Left lung (tissue), 10 donors: ENCODE results near the gene LTC4S. TPM values are rescaled to one million over a fixed set of nuclear protein-coding genes. Genes with fewer than 3 reads are reported as not detected.

Experiments
- ATAC-seq: fragments of 200-7000 bp; cut with Tn5 transposase; one replicate; pipeline ENCODE4 v1.9.1; 2020; ENCODE audit warnings: moderate library complexity
- DNase-seq, 4 donors: peaks; one replicate each; pipeline ENCODE4 v3.0.0-alpha.2; 2013 to 2020
- H3K27ac ChIP-seq, 2 donors: fragments of 200-600 bp; sonication (generic) in 1 of 2; one replicate each; pipeline versions ENCODE4 v1.5.0 to v1.8.0; 2020 to 2021
- H3K27me3 ChIP-seq, 2 donors: fragments of 200-600 bp; sonication (generic) in 1 of 2; one replicate each; pipeline versions ENCODE4 v1.5.0 to v1.8.0; 2020 to 2021
- H3K36me3 ChIP-seq, 2 donors: fragments of 200-600 bp; sonication (generic) in 1 of 2; one replicate each; pipeline versions ENCODE4 v1.5.0 to v1.8.0; 2020 to 2021
- H3K4me1 ChIP-seq, 2 donors: fragments of 200-600 bp; one replicate each; pipeline ENCODE4 v1.8.0; 2021
- H3K4me3 ChIP-seq, 2 donors: fragments of 200-600 bp; sonication (generic) in 1 of 2; one replicate each; pipeline versions ENCODE4 v1.5.0 to v1.8.0; 2020 to 2021; ENCODE audit warnings: mild to moderate bottlenecking in 1 of 2
- H3K9me3 ChIP-seq, 2 donors: fragments of 200-600 bp; sonication (generic) in 1 of 2; one replicate each; pipeline versions ENCODE4 v1.5.0 to v1.8.0; 2020 to 2021
- intact Hi-C, 2 donors: fragments of 100-400 bp; cut with DNase I; formaldehyde crosslinking; loops; one replicate each; pipeline versions ENCODE4 v1.11.2 to v1.14.2; 2022
- polyA plus RNA-seq, 6 donors: library from polyadenylated mRNA; unstranded; fragments of 120-200 nt; gene quantifications; one replicate each; pipeline ENCODE4 v1.2.1, GENCODE V29; 2013; ENCODE audit not compliant: insufficient read length in 6 of 6
- total RNA-seq, 2 donors: library from RNA; stranded (reverse); fragmentation: NEBNext Ultra II Directional; extraction: Animal tissue kit (Norgen Biotek cat#: 25700); gene quantifications; one replicate each; pipeline ENCODE4 v1.2.1, GENCODE V29; 2021
- TF ChIP-seq, protein P1 (sequence below), 2 donors: fragments of 200-600 bp; sonication (generic) in 1 of 2; IDR thresholded peaks; one replicate each; pipeline versions ENCODE4 v1.5.0 to v1.8.0; 2021; ENCODE audit warnings: antibody characterized with exemption in 2 of 2
- donor health status: DM: no; HTN: yes; CAD: no.
- donor health status: DM: no; HTN: no; CAD: no.

The LTC4S gene
- total and polyA plus RNA-seq, 8 donors, result 3.0 to 19.6 (median 5.0) TPM

DNA sequence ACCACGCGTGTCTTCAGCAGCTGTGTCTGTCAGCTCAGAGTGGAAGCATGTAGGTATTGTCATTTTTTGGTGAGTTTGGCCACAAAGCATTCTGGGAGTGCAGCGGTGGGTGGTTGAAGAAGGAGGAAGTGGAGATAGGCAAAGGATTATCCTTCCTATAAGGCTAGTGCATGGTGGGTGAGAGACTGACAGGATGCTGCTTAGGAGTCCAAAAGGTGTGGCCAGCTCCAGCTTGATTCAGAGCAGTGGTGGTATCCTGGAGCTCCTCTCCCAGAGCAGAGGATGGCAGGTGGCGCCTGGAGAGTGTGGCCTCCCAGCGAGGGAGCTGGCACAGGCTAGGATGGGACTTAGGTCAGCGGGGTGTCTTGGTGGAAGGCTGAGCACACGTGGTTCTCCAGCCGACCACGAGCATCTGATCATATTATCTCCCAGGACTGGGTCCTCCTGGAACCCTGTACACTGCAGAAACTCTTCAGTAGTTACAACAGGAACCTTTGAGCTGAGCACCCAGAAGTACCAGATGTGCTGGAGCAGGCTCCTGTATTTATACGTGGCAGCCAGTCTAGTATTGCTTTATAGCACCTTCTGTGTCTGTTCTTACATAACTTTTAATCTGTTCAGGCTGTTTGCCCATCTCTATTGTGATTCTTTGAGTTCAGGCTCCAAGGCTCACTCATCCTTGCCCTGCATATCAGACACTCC lies 31.6 kb upstream of the LTC4S start:
- ATAC-seq (peak; percentile 6), DNase-seq (peak in 1 of 4 donors; percentile 33)
- Histone ChIP-seq H3K4me1 (peaks cover 25 to 98% of the 10 kb centered on the region in 2 donors), H3K27me3 (no peaks in the 10 kb centered on the region), H3K36me3 (peaks cover 0 to 22% of the 10 kb centered on the region in 2 donors), H3K9me3 (no peaks in the 10 kb centered on the region), H3K27ac (peak overlapping the region; percentile 5 to 55), H3K4me3 (no peak overlapping the region)
- intact Hi-C loops, result loop anchor here in 1 of 2 donors (5.0 to 10.0 kb wide), 2 partner anchors 35 to 143 kb away; partner anchors contain the start of gene TBC1D9B
- TF ChIP-seq, protein P1, sequence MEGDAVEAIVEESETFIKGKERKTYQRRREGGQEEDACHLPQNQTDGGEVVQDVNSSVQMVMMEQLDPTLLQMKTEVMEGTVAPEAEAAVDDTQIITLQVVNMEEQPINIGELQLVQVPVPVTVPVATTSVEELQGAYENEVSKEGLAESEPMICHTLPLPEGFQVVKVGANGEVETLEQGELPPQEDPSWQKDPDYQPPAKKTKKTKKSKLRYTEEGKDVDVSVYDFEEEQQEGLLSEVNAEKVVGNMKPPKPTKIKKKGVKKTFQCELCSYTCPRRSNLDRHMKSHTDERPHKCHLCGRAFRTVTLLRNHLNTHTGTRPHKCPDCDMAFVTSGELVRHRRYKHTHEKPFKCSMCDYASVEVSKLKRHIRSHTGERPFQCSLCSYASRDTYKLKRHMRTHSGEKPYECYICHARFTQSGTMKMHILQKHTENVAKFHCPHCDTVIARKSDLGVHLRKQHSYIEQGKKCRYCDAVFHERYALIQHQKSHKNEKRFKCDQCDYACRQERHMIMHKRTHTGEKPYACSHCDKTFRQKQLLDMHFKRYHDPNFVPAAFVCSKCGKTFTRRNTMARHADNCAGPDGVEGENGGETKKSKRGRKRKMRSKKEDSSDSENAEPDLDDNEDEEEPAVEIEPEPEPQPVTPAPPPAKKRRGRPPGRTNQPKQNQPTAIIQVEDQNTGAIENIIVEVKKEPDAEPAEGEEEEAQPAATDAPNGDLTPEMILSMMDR (IDR thresholded peaks at IDR 0.05), result no peak

DNA sequence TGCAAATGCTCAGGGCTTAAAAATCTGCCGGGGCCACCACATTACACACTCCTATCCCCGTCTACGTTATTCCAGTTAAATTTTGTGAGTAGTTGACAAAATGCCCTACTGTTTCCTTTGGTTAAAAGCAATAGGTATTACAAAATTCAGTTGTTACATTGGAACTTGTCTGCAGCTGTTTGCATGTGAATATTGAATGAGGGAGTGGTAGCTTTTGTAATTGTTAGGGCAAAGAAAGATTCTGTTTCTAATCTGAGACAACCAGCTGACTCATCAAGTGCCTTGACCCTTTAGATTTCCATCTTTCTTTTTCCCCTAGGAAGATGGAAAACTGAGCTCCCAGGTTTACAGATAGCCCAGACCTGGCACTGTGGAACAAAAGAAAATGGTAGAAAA lies 31.0 kb upstream of the LTC4S start:
- Histone ChIP-seq H3K4me1 (peaks cover 25 to 99% of the 10 kb centered on the region in 2 donors), H3K9me3 (no peaks in the 10 kb centered on the region), H3K27ac (peak overlapping the region; percentile 5 to 55), H3K36me3 (peaks cover 0 to 28% of the 10 kb centered on the region in 2 donors), H3K27me3 (no peaks in the 10 kb centered on the region), H3K4me3 (no peak overlapping the region)
- DNase-seq (no peak), ATAC-seq (peak; percentile 3)
- TF ChIP-seq, protein P1 (IDR thresholded peaks at IDR 0.05), result no peak
- intact Hi-C loops, result loop anchor here in 1 of 2 donors (5.0 to 10.0 kb wide), 2 partner anchors 35 to 142 kb away; partner anchors contain the start of gene TBC1D9B

DNA sequence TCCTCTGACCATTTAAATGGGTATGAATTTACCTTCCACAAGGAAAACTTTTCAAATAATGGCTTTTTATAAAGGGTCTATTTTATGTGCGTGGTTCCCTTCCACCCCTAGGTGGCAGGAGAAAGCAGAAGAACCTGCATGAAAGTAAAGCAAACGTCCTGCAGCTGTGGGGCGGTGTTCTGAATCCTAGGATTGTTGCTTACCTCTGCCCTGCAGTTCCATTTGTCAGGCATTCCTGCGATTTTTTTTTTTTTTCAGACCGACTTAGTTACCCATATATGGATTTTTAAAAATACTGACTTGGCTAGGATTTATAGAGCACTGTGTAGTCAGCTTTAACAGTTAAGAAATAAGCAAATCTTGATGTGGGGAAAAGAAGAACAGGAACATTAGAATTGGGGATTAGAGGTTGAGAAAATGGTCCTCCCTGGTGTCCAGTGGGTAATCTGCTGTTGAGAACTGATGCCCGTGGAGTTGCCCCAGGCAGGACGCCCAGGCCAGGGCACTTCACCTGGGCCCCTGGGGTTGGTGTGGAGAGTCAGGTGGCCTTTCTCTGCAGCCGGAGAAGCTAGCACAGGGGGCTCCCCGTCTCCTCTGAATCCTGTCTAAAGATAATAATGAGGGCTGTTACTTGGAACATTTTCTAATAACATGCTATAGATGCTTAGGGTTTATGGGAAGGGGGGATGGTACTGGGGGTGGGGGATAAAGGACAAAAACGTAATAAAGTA lies 30.4 kb upstream of the LTC4S start:
- Histone ChIP-seq H3K27ac (peak overlapping the region in 1 of 2 donors; percentile 55), H3K9me3 (no peaks in the 10 kb centered on the region), H3K4me1 (peaks cover 25 to 99% of the 10 kb centered on the region in 2 donors), H3K27me3 (no peaks in the 10 kb centered on the region), H3K36me3 (peaks cover 0 to 34% of the 10 kb centered on the region in 2 donors), H3K4me3 (no peak overlapping the region)
- DNase-seq (peak; percentile 23 to 77 (median 56)), ATAC-seq (peak; percentile 90)
- intact Hi-C loops, result loop anchor here in 1 of 2 donors (5.0 to 10.0 kb wide), 2 partner anchors 34 to 141 kb away; partner anchors contain the start of gene TBC1D9B
- TF ChIP-seq, protein P1 (IDR thresholded peaks at IDR 0.05), result peak; percentile 70 to 84

DNA sequence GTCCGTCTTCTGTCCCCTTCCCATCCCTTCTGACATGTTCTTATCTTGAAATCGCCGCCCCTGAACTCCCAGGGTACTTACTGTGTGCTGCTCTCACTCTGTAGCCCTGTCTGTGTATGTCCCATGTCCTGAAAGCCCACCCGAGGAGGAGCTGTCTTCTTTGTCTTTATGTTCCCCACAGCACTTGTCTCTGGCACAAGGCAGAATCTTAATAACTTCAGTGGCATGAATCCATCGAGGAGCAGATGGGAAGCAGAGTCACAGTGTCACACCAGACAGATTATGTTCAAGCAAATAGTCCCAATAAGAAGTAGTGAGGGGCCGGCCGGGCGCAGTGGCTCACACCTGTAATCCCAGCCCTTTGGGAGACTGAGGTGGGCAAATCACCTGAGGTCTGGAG lies 29.7 kb upstream of the LTC4S start:
- no peaks in the 10 kb centered on the region for H3K27me3 ChIP-seq
- H3K27ac ChIP-seq, result no peak overlapping the region
- H3K4me3 ChIP-seq, result no peak overlapping the region
- H3K9me3 ChIP-seq, result no peaks in the 10 kb centered on the region
- TF ChIP-seq, protein P1 (IDR thresholded peaks at IDR 0.05), result no peak
- peaks cover 25 to 99% of the 10 kb centered on the region in 2 donors for H3K4me1 ChIP-seq
- no peak for ATAC-seq
- peaks cover 0 to 40% of the 10 kb centered on the region in 2 donors for H3K36me3 ChIP-seq
- DNase-seq, result no peak
- intact Hi-C loops, result loop anchor here in 1 of 2 donors (5.0 to 10.0 kb wide), 2 partner anchors 33 to 141 kb away; partner anchors contain the start of gene TBC1D9B
